IPS-11a (cell line): ENCODE data around the gene NSD2.

Source experiments
- H3K4me3 ChIP-seq: one replicate; pipeline ENCODE4 v1.5.1; 2013; ENCODE audit warnings: low read depth, low read length, control low read depth

Gene NSD2

GRCh38 chr4:1982124-1983052 is 111.2 kb downstream of the NSD2 start:
- H3K4me3 ChIP-seq, result no peak overlapping the region

GRCh38 chr4:1983053-1983845 is 112.1 kb downstream of the NSD2 start:
- H3K4me3 ChIP-seq, result no peak overlapping the region

- no peak overlapping the region for H3K4me3 ChIP-seq
Measured at GRCh38 chr4:1983846-1984405, 112.7 kb downstream of the NSD2 start.

- no peak overlapping the region for H3K4me3 ChIP-seq
Measured at GRCh38 chr4:1984406-1985191, 113.4 kb downstream of the NSD2 start.

GRCh38 chr4:1985294-1985693 is 114.1 kb downstream of the NSD2 start:
- H3K4me3 ChIP-seq, result no peak overlapping the region

- no peak overlapping the region for H3K4me3 ChIP-seq
Measured at GRCh38 chr4:1985780-1986577, 114.8 kb downstream of the NSD2 start.

- H3K4me3 ChIP-seq, result no peak overlapping the region
Measured at GRCh38 chr4:1986578-1987210, 115.5 kb downstream of the NSD2 start.

- no peak overlapping the region for H3K4me3 ChIP-seq
Measured at GRCh38 chr4:1987296-1987695, 116.1 kb downstream of the NSD2 start.

- H3K4me3 ChIP-seq, result no peak overlapping the region
Measured at GRCh38 chr4:1987721-1988326, 116.6 kb downstream of the NSD2 start.

GRCh38 chr4:1988327-1988724 is 117.1 kb downstream of the NSD2 start:
- no peak overlapping the region for H3K4me3 ChIP-seq

GRCh38 chr4:1989533-1990347 is 118.5 kb downstream of the NSD2 start:
- H3K4me3 ChIP-seq, result no peak overlapping the region

GRCh38 chr4:1990348-1990645 is 119.1 kb downstream of the NSD2 start:
- H3K4me3 ChIP-seq, result no peak overlapping the region

GRCh38 chr4:1990676-1991075 is 119.5 kb downstream of the NSD2 start:
- no peak overlapping the region for H3K4me3 ChIP-seq

GRCh38 chr4:1991087-1991486 is 119.9 kb downstream of the NSD2 start:
- no peak overlapping the region for H3K4me3 ChIP-seq

- no peak overlapping the region for H3K4me3 ChIP-seq
Measured at GRCh38 chr4:1991596-1992434, 120.6 kb downstream of the NSD2 start.

GRCh38 chr4:1992468-1993168 is 121.4 kb downstream of the NSD2 start:
- no peak overlapping the region for H3K4me3 ChIP-seq

GRCh38 chr4:1993169-1993516 is 122.0 kb downstream of the NSD2 start:
- no peak overlapping the region for H3K4me3 ChIP-seq
